Upper lobe of right lung (tissue), 1 donor: ENCODE data around the gene HIPK3. TPM values are rescaled to one million over a fixed set of nuclear protein-coding genes. Genes with fewer than 3 reads are reported as not detected.
A peak's percentile ranks its signal among the peaks of the same experiment; 100 is the strongest.

Experiments used
- ATAC-seq: fragments of 200-7000 bp; cut with Tn5 transposase; one replicate; pipeline ENCODE4 v1.9.1; 2020; ENCODE audit warnings: mild to moderate bottlenecking, moderate library complexity
- DNase-seq: peaks from one replicate; pipeline ENCODE4 v3.0.0-alpha.2; 2020
- H3K27ac ChIP-seq: fragments of 200-600 bp; one replicate; pipeline ENCODE4 v1.8.0; 2022
- H3K27me3 ChIP-seq: fragments of 200-600 bp; one replicate; pipeline ENCODE4 v1.8.0; 2022; ENCODE audit warnings: mild to moderate bottlenecking
- H3K36me3 ChIP-seq: fragments of 200-600 bp; one replicate; pipeline ENCODE4 v1.8.0; 2022
- H3K4me1 ChIP-seq: fragments of 200-600 bp; one replicate; pipeline ENCODE4 v1.8.0; 2022
- H3K4me3 ChIP-seq: fragments of 200-600 bp; one replicate; pipeline ENCODE4 v1.8.0; 2022; ENCODE audit warnings: mild to moderate bottlenecking
- H3K9me3 ChIP-seq: fragments of 200-600 bp; one replicate; pipeline ENCODE4 v1.8.0; 2022
- intact Hi-C: fragments of 100-400 bp; cut with DNase I; formaldehyde crosslinking; loops from one replicate; pipeline ENCODE4 v1.11.0; 2022
- total RNA-seq: library from RNA; stranded (reverse); fragmentation: NEBNext Ultra II Directional; extraction: Animal tissue kit (Norgen Biotek cat#: 25700); gene quantifications from one replicate; pipeline ENCODE4 v1.2.1, GENCODE V29; 2021
- TF ChIP-seq, protein P1 (sequence below): fragments of 200-600 bp; IDR thresholded peaks from one replicate; pipeline ENCODE4 v1.8.0; 2022; ENCODE audit warnings: antibody characterized with exemption
- donor health status: DM: no; HTN: yes; CAD: no; lungs with severe emphysema.

HIPK3 gene
- total RNA-seq, 1 donor from 2014 or later: 146 TPM

DNA sequence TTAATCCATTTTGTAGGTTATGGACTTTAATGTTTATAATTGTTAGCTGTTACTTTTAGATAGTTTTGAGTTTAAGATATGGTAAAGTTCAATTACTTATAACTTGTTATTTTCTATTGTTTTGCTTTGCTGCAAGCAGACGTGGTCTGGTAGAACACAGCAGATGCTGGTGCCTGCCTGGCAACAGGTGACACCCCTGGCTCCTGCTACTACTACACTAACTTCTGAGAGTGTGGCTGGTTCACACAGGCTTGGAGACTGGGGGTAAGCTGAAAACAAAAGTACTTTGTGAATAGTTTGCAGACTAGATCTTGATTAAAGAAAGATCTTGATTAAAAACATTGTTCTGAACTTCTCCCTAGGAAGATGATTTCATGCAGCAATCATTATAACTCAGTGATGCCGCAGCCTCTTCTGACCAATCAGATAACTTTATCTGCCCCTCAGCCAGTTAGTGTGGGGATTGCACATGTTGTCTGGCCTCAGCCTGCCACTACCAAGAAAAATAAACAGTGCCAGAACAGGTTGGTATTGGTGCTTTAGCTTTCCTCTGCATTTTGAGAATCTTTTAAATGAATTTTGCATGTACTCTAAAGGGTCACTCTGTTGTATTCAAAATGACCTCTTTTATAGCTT is 90.4 kb downstream of the HIPK3 start:
- no peaks in the 10 kb centered on the region for H3K4me1 ChIP-seq
- DNase-seq (no peak), ATAC-seq (no peak)
- no peak overlapping the region for H3K27ac ChIP-seq
- TF ChIP-seq, protein P1, sequence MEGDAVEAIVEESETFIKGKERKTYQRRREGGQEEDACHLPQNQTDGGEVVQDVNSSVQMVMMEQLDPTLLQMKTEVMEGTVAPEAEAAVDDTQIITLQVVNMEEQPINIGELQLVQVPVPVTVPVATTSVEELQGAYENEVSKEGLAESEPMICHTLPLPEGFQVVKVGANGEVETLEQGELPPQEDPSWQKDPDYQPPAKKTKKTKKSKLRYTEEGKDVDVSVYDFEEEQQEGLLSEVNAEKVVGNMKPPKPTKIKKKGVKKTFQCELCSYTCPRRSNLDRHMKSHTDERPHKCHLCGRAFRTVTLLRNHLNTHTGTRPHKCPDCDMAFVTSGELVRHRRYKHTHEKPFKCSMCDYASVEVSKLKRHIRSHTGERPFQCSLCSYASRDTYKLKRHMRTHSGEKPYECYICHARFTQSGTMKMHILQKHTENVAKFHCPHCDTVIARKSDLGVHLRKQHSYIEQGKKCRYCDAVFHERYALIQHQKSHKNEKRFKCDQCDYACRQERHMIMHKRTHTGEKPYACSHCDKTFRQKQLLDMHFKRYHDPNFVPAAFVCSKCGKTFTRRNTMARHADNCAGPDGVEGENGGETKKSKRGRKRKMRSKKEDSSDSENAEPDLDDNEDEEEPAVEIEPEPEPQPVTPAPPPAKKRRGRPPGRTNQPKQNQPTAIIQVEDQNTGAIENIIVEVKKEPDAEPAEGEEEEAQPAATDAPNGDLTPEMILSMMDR: no peak
- H3K9me3 ChIP-seq: no peaks in the 10 kb centered on the region
- peaks cover 96% of the 10 kb centered on the region for H3K36me3 ChIP-seq
- H3K4me3 ChIP-seq: no peak overlapping the region
- intact Hi-C loops: no loop called here
- no peaks in the 10 kb centered on the region for H3K27me3 ChIP-seq

DNA sequence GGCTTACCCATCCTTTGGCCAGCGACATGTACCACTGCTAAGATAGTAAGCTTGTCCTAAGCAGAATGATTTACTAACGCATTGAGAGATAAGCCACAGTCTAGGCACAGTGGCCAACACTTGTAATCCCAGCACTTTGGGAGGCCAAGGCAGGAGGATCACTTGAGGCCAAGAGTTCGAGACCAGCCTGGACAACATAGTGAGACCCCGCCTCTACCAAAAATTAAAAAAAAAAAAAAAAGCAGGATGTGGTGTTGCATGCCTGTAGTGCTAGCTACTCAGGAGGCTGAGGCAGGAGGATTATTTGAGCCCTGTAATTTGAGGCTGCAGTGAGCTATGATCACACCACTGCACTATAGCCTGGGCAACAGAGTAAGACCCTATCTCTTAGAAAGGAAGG is 93.1 kb downstream of the HIPK3 start:
- Histone ChIP-seq H3K27me3 (no peaks in the 10 kb centered on the region), H3K36me3 (peaks cover 96% of the 10 kb centered on the region), H3K4me3 (no peak overlapping the region), H3K9me3 (no peaks in the 10 kb centered on the region), H3K27ac (no peak overlapping the region), H3K4me1 (no peaks in the 10 kb centered on the region)
- TF ChIP-seq, protein P1: no peak
- intact Hi-C loops: no loop called here
- no peak for ATAC-seq
- no peak for DNase-seq

DNA sequence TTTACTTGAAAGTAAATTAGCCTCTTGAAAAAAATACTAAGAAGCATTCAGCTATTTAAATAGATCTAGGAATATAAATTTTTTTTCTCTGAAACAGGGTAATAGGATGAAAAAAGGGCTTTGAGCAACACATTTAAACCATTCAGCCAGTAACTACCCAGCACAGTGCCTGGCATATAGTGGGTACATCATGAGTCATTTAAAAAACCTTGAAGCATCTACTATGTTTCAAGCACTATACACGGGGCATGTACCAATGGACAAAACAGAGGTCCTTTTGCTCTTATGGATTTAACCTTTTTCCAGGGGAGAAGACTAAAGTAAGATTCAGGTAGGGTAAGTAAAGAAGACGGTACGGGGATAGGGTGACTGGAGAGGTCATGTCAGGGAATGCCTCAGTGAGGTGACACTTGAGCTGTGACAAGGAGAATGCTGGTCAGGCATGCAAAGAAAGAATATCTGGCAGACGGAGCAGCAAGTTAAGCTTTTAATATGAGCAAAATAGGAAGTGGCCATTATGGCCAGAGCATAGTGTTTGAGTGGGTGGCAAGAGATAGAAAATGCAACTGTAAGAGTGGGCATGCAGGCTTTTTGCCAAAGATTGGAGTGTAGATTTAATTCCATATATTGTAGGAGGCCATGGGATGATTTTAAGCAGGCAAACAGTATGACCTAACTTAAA is 101.1 kb downstream of the HIPK3 start:
- Histone ChIP-seq H3K4me3 (no peak overlapping the region), H3K36me3 (peaks cover 39% of the 10 kb centered on the region), H3K27ac (no peak overlapping the region), H3K4me1 (no peaks in the 10 kb centered on the region), H3K27me3 (no peaks in the 10 kb centered on the region), H3K9me3 (no peaks in the 10 kb centered on the region)
- TF ChIP-seq, protein P1: no peak
- ATAC-seq: peak; percentile 38
- no peak for DNase-seq
- intact Hi-C loops: no loop called here

DNA sequence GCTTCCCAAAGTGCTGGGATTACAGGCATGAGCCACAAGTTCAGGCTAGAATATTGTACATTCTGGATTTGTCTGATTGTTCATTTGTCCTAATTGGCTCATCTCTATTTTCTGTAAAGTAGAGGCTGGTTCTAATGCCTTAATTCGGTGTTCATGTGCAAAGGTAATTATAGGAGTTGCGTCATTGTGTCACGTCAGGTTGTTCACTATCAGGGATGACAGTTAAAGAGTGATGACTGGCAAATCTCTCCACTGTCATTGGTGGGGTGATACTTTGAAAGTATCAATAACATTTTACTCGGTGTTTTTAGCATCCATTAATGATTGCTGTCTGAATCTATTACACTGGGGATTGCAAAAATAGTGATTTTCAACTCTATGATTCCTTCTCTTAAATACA is 103.5 kb downstream of the HIPK3 start:
- TF ChIP-seq, protein P1: no peak
- no peak overlapping the region for H3K27ac ChIP-seq
- DNase-seq (no peak), ATAC-seq (no peak)
- no peak overlapping the region for H3K4me3 ChIP-seq
- no peaks in the 10 kb centered on the region for H3K27me3 ChIP-seq
- intact Hi-C loops: loop anchor here (5.0 kb wide), 1 partner anchor 327 kb away; no protein-coding TSS in a partner anchor
- H3K4me1 ChIP-seq: no peaks in the 10 kb centered on the region
- H3K36me3 ChIP-seq: peaks cover 19% of the 10 kb centered on the region
- H3K9me3 ChIP-seq: no peaks in the 10 kb centered on the region

DNA sequence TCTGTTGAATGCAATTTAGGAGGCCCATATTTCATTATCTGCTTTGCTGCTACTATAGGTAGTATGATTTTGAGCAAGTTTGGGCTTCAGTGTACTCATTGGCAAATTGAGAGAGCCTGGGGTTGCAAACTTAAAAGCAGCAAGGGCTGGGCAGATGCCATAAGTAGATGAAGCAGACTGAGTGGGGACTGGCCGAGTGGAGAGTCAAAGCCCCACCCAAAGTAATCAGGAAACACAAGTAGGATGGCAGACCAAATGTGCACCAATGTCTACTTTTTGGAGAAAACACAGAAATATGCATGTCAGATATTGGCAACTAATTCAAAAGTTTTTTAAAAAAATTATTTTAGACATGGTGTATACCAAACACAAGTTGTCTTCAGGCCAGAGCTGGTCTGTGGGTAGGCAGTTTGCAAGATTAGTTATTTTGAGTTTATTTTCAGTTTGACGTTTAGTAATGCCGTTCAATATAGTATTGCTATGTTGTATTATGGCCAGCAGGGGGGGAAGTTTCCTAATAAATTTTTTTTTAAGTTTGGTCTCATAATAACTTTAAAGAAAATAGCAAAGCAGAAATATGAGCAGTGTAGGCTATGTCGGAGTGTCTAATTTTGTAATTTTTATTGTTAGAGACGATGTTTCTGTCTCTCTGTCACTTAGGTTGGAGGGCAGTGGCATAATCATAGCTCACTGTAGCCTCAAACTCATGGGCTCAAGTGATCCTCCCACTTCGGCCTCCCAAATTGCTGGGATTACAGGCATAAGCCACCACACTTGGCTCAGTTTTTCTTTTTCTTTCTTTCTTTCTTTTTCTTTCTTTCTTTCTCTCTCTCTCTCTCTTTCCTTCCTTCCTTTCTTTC is 105.1 kb downstream of the HIPK3 start:
- peaks cover 3% of the 10 kb centered on the region for H3K36me3 ChIP-seq
- no peaks in the 10 kb centered on the region for H3K9me3 ChIP-seq
- TF ChIP-seq, protein P1: peak; percentile 79
- H3K4me1 ChIP-seq: no peaks in the 10 kb centered on the region
- ATAC-seq: peak; percentile 57
- no peak overlapping the region for H3K4me3 ChIP-seq
- H3K27ac ChIP-seq: no peak overlapping the region
- DNase-seq: no peak
- intact Hi-C loops: loop anchor here (5.0 kb wide), 1 partner anchor 325 kb away; no protein-coding TSS in a partner anchor
- no peaks in the 10 kb centered on the region for H3K27me3 ChIP-seq
